Stimulated activated CD8-positive, alpha-beta memory T cell treated with anti-CD3 and anti-CD28 coated beads, Interleukin-4, amount 100 ng/mL, for 24 hours (primary cell): ENCODE results near the gene IBA57.

Experiments used
- DNase-seq: peaks from one replicate; pipeline ENCODE4 v3.0.0-alpha.2; 2020; ENCODE audit warnings: low read depth

The IBA57 gene

DNA sequence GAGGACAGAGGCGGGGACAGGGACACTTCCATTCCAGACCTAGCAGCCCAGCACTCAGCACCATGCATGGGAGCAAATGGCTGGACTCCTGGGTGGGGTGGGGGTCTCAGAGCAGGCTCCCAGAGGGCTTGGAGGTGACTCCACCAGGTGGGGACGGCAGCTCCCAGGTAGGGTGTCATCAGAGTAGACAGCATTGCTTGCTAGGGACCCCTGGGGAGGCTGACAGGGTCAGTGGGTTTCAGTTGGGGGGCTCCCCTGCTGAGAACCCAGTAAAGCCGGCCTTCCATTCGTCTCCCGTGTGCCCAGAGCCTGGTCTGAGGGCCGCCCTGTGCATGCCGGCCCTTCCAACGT lies 20.6 kb upstream of the IBA57 start:
- DNase-seq, result no peak

DNA sequence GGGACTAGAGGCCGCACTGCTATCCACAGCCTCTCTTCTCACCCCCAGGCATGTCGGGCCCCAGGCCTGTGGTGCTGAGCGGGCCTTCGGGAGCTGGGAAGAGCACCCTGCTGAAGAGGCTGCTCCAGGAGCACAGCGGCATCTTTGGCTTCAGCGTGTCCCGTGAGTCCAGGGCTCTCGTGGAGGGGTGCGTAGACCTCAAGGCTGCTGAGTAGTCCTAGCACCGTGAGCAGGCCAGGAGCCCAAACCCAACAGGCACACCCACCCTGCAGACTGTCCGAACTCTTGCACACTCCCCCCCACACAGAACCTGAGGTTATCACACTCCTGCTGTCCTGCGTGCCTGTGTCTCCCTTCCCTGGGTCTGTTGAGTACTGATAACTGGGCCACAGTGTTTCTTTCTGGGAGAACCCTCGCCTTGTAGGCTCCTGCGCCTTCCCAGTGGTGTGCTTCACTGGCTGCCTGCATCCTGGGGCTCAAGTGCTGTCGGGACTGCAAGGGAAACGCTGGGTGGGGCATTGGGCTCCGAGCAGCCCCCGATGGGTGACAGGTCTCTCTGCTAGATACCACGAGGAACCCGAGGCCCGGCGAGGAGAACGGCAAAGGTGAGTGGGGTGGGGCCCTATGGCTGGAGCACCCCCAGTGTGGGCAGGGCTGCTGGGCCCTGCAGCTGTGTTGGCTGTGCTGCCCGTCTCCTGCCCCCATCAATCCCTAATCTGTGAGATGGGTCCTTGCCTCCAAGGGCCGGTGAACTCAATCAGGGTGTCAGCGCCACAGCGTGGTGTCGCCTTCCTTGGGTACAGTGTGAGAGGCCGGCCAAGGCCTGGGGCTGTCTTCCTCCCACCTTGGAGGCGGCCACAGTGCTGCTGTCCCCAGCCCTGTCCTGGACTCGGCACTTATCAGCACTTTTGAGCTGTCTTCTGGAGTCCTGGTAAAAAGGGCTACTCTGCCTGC lies 19.9 kb upstream of the IBA57 start:
- no peak for DNase-seq

DNA sequence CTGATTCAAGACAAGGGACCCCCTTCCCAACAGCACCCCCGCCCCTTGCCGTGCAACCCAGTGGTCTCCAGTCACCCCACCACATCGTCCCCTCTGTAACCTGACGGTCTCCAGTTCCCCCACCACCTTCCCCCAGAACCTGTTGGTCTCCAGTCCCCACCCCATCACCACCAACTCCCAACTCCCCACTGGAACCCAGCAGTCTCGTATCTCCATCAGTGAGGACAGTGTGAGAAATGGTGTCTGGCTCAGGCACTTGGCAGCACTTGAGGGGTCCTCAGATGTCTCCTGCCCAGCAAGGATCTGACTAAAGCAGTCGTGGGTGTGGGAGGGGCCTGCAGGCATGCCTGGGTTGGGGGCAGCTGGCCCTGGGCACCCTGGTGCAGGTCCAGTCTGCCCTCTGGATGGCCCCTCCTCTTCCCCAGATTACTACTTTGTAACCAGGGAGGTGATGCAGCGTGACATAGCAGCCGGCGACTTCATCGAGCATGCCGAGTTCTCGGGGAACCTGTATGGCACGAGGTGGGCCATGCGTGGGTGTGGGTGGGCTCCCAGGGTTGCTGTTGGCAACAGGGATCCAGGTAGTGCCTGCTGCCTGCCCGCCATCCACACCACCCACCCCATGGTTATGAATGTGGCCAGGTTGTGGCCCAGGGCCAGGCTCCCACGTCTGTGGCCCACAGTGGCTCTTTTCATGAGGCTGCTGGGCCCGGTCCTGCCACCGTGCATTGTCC lies 19.0 kb upstream of the IBA57 start:
- DNase-seq, result no peak

DNA sequence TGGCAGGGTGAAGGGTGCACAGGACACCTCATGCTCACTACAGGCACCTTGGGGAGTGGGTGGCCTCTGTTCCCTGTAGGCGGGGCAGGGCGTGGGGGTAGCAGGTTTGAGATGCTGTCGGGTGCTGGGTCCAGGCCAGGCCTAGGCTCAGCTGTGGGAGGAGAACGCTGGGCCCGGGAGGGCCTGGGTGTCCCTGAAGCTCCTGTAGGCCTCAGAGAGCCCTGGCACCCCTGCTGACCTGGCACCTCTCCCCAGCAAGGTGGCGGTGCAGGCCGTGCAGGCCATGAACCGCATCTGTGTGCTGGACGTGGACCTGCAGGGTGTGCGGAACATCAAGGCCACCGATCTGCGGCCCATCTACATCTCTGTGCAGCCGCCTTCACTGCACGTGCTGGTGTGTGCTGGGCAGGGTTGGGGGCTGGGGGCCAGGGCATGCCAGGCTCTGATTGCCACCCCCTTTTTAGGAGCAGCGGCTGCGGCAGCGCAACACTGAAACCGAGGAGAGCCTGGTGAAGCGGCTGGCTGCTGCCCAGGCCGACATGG lies 18.4 kb upstream of the IBA57 start:
- DNase-seq, result no peak

DNA sequence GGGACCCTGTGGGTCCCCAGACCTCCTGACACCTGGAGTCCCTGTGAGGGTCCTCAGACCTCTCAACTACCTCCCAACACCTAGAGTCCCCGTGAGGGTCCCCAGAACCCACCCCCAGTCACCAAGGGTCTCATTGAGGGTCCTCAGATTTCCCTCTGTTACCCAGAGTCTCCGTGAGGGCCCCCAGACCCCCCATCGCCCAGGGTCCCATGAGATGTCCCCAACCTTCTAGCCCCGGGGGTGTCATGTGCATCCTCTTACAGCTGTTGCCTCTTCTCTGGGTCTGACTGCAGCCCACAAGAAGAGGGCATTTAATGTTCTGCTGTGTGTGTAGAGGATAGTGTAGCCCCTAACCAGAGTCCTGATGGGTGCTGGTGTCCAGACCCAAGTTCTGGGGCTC lies 17.8 kb upstream of the IBA57 start:
- DNase-seq, result no peak

DNA sequence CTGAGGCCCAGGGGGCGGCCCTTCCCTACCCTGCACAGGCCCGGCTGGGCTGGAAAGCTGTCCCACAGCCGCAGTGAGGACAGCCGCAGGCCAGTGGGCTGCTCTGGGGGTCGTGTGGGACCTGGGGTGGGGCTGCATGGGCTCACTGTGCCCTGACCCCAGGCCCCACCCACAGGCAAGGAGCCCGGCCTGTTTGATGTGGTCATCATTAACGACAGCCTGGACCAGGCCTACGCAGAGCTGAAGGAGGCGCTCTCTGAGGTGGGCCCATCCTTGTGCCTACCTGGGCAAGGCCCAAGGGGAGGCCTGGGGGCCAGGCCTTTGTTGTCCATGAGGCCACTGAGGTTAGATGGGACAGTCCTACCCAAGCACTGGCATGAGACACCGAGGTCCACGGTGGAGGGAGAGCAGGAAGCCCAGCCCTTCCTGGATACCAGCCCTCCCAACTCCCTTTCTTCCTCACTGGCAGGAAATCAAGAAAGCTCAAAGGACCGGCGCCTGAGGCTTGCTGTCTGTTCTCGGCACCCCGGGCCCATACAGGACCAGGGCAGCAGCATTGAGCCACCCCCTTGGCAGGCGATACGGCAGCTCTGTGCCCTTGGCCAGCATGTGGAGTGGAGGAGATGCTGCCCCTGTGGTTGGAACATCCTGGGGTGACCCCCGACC lies 17.3 kb upstream of the IBA57 start:
- no peak for DNase-seq

DNA sequence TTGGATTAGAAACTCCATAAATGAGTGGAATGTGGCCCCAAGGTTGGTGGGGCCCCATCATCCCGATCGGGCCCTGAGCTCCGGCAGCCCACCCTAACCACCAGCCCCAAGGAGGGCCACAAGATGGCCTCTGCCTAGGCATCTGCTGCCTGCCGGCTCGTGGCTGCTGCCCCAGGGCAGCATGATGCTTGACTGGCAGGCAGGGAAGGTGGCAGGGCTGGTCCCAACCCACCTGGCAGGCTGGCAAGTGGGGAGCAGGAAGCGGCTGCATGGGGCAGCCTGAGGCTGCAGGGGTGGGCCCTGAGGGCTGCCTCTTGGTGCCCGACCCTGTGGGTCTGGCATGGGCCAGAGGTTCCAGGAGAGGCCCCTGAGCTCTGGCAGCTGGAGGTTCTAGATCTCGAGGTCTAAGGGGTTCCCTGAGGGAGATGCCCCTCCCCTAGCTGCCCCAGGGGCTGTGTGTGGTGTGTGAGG lies 16.6 kb upstream of the IBA57 start:
- DNase-seq, result no peak

DNA sequence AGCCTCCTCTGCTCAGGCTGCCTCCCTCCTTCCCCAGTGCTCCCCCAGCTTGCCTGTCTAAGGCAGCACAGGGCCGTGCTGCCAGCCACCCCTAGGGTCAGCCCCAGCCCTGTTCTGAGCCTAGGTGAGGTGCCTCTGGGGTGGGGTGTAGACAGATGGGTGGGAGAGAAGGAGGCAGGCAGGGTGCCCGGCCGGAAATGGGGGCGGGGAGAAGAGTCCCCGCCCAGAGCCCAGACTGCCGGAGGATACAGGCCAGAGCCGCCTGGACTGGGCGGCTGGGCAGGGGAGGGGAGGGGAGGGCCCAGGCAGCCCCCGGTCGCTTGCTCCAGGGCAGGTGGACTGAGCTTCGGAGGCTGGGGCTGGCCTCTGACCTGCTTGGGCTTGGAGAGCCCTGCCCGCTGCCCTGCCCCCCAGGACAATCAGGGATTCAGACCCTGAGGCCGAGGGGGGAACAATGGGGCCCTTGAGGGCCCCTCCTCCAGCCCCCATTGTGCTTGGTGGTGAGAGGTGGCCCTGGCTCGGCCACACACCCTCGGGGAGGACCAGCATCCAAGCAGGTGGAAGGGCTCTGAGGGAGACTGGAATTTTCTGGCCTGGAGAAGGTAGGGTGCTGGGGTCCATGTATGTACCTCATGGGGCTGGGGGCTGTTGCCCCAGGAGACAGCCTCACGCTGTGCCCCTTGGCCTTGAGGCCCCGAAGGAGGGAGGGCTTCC lies 16.0 kb upstream of the IBA57 start, which contains the start of gene GJC2:
GJC2 (plus strand) TSS at position 525 of the 714 bp plus-strand sequence. CDS start 7,829 bp downstream, outside the sequence.
- DNase-seq, result no peak

DNA sequence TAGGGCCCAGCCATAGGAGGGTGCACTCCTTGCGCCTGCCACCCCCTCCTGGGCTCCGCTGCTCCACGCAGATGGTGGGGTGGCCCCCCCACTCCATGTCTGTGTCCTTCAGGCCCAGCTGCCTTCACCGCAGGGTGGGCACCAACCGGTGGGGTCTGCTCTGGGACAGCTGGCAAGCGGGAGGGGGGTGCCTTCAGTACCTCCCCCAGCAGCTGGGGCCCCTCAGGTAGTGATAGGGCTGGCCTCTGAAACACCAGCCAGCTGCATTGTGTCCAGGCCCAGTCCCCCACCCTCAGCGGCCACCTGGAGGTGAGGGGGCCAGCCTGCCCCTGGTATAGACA lies 15.5 kb upstream of the IBA57 start:
- no peak for DNase-seq

DNA sequence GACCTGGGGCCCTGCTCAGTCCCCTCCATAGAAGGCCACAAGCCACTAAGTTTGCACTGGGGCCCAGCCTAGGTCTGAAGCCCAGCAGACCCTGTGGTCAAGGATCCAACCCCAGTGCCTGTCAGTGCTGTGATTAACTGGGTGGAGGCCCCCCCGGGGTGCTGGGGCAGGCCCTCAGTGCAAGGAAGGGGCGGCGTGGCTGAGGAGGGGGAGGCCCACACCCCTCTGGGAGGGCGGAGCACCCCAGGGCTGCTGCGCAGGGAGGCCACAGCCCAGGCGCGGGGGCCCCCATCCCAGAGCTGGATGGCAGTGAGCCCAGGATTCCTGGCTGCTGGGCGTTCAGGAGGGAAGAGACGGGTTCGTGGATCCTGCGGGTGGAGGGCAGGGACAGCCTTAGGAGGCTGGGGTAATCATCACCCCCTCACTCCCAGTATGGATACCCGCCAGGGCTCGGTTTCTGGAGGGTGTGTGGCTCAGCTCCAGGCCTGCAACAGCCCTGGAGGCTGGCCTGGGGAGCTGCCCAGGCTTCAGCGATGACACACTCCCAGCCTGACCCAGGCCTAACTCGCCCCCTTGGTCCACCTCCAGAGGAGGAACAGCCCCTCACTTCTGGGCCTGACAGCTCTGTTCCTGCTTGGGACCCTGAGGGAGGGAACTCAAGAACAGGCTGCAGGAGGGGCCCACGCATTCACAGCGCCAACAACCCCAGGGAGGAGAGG lies 15.0 kb upstream of the IBA57 start:
- no peak for DNase-seq

DNA sequence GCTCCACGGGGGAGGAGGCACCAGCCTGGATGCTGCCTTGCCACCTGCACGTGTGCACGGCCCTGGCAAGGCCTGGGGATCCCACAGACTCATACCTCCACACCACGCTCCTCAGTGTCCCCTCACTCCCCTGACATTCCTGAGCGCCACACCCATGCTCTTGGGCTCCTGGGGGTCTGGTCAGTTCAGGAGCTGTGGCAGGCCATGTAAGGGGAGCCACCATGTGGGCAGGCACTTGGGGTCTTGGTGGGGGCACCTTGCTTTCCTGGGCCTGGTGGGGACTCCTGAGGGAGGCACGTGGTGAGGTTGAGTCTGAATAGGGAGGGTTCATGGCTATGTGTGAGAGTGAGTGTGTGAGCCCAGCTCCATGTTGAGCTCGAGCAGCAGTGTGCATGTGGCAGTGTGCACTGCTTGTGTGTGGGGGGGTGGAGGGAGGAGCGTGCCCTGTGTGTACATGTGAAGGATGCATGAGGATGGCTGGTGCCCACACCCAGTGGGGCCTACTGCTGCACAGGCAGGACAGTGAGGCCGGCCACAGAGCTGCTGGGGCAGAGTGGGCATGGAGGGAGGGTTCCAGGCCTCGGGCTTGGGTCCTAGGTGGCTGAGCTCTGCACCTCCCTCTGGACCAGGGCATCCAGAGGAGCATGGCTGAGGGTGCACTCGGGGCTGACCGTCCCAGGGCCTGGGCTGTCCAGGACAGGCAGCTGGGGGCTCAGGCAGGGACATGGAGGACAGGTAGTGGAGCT lies 14.3 kb upstream of the IBA57 start:
- no peak for DNase-seq

DNA sequence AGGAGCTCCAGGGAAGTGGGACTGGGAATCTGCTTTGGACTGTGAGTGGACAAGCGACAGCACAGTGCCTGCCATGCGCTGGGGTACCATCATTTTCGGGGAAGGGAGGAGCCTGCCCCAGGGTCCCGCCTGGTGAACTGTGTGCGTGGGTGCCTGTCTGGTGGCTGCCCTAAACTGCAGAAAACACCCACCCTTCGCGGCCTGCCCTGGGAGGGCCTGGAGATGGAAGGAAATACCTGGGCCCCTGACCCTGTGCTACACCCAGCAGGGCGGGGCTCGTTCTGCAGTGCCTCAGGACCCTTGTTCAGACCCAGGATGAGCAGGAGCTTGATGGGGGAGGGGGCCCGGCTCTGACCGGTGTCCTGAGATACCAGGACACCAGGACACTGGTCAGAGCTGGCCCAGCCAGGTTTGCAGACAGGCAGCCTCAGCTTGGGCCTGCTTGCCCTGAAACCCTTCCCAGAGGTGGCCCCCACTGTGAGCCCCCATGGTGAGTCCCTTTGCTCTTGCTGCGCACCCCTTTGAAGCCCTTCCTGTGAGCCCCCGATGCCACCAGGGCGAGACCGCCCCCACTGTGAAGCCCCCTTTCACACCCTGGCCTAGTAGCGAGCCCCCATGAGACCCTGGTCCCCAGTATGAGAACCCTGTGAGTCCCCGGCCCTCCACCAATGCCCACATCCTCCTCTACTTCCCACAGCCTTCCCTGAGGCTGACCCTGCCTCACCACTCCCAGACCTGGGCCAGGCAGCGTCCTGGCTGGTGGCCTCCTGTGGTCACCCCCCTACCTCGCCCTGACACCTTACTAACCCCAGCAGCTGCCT lies 13.3 kb upstream of the IBA57 start:
- DNase-seq, result no peak

DNA sequence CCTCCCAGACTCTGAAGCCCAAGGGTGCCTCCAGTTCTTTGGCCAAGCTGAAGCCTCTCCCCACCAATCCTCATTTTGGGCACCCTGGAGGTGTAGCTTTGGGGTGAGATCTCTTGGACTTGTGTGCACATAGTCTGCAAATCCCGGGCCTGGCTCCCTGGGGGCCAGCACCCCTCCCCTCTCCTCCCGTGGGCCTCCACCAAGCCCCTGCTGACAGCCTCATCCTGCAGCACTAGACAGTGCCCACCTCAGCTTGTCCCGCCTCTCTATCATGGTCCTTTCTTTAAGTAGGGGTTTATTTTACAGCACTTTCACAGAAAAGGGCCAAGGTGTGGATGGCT lies 12.7 kb upstream of the IBA57 start:
- DNase-seq, result no peak

DNA sequence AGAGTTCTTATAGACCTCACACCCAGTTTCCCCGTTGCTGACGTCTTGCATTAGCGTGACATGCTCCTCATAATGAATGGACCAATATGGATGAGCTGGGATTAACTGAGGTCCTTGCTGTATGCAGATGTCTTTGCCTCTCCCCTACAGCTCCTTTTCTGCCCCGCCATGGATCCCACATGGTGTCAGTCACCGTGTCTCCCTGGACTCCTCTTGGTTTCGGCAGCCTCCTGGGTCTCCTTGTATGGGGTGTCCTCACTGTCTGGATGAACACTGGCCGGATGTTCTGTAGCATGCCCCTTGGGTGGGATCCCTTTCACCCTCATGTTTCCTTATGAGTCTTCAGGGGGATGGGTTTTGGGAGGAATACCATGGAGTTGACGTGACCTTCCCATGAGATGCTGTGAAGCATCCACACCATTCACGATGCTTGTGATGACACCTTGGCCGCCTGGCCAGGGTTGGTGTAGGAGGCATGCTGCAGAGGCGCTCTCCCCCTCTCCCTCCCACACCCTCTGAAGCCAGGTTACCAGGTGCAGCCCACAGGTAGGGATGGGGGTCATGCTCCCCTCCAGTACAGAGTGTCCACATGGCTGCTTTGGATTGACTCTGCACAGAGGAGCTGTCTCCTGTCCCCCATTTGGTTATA lies 11.5 kb upstream of the IBA57 start:
- DNase-seq, result no peak

DNA sequence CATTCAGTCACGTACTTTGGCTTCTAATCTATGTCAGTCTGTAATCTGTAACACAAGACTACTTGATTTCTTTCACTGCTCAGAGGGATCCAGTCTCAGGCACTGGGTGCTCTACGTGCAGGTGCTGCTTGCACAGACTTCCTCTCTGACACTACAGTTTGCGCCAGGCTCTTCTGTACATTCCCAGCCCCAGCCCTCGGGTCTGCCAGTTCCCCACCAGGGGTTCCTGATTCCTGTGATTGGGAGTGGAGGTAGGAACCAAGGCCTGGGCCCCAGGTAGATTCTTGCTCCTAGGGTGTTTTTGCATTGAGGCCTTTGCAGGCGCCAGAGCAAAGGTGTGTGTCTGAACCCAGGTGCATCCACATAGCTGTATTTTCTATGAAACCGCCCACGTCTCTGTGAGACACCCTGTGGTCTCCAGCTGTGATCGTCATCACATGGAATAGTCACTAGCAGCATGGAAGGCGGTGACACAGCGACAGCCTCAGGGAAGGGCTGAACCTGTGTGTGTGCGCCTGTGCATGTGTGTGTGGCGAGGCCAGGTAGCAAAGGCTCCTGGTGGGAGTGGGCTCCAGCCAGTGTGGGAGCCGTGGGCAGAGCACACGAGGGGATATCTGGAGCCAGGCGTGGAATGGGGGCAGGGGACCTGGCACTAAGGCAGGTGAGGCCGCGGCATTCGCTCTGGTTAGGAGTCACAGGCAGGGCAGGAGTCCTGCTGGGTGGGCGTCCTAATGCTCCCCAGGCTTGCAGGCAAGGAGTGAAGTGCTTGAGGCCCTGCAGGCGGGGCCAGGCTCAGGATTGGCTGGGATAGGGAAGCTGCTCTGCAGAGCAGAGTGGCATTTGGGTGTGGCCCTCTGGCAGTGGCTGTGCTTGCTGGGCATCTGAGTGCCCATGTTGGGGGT lies 10.7 kb upstream of the IBA57 start:
- no peak for DNase-seq

DNA sequence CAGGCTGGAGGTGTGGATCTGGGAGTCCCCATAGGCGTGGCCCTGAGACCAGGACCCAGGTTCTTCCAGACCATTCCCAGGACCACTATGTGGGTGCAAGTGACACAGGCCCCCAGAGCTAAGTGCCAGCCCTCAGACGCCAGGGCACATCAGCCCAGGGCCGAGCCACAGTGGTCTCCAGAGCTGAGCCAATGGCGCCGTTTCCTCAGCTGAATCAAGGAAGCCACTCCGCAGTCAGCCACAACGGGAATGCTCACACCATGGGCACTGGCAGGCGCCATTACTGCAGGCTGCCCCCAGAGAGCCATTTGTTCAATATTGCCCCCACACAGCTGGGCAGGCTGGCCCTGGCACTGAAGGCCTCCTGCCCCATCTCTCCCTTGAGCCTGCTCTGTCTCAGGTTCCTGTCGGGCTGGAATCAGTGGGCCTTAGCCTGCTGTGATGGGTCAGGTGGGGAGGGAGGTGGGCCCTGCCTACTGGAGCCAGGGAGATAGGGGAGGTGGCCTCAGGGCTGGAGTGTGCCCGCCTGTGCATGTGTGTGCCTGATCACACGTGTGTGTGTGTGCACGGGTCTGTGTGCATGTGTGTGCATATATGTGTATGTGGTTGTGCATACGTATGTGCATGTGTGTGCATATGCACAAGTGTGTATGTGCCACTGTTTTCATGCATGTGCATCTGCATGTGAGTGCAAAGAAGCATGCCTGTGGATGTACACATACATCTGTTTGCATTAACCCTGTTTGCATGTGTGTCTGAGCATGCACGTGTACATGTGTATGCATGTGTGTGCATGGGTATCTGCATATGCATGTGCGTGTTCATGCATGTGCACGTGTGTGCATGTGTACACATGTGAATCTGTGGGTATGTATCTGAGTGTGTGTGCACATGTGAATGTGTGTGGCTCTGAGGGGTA lies 9.7 kb upstream of the IBA57 start:
- DNase-seq, result no peak

DNA sequence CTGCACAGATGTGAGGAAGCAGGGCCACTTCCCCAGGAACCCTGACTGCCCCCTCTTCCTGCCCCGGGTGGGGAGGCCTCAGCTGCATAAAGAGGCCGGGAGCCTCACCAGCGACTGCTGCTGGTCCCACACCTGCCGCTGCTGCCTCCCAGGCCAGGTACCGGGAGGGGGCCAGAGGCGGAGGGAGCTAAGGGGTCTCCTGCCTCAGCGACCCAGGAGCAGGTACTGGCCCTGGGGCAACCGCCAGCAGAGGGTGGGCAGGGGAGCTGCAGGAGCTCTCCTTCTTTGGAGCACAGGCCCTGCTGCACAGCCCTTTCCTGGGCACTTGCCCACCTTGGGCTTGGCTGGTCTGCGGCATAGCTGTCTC lies 9.1 kb upstream of the IBA57 start:
- no peak for DNase-seq
